H9 (cell line): ENCODE data around the gene ADAMTS2. TPM values are rescaled to one million over a fixed set of nuclear protein-coding genes. Genes with fewer than 3 reads are reported as not detected.

Source experiments
- DNase-seq: peaks from one replicate; pipeline ENCODE4 v3.0.0-alpha.2; 2017
- H2AFZ ChIP-seq: one replicate; pipeline ENCODE4 v1.6.1; 2013; ENCODE audit warnings: mild to moderate bottlenecking, low read length, control low read depth, moderate library complexity
- H2AK5ac ChIP-seq: 2 replicates; pipeline ENCODE4 v1.6.1; 2013; ENCODE audit warnings: low read length, control low read depth, mixed read lengths; ENCODE audit not compliant: insufficient read length
- H2BK120ac ChIP-seq: one replicate; pipeline ENCODE4 v1.6.1; 2013; ENCODE audit warnings: low read depth, mild to moderate bottlenecking, low read length, control low read depth, inconsistent platforms; ENCODE audit not compliant: poor library complexity, severe bottlenecking
- H2BK12ac ChIP-seq: 2 replicates; pipeline ENCODE4 v1.6.1; 2013; ENCODE audit warnings: low read length, control low read depth, mixed read lengths, low read depth; ENCODE audit not compliant: insufficient read length
- H2BK15ac ChIP-seq: 2 replicates; pipeline ENCODE4 v1.6.1; 2013; ENCODE audit warnings: low read depth, low read length, control low read depth
- H2BK20ac ChIP-seq: one replicate; pipeline ENCODE4 v1.6.1; 2013; ENCODE audit warnings: low read depth, mild to moderate bottlenecking, low read length, control low read depth, inconsistent platforms; ENCODE audit not compliant: poor library complexity, severe bottlenecking
- H2BK5ac ChIP-seq: 2 replicates; pipeline ENCODE4 v1.6.1; 2013; ENCODE audit warnings: low read length, control low read depth, mixed read lengths; ENCODE audit not compliant: insufficient read length
- H3K14ac ChIP-seq: 2 replicates; pipeline ENCODE4 v1.6.1; 2013; ENCODE audit warnings: low read length, control low read depth; ENCODE audit not compliant: insufficient read depth
- H3K18ac ChIP-seq: 2 replicates; pipeline ENCODE4 v1.6.1; 2013; ENCODE audit warnings: low read depth, mild to moderate bottlenecking, mixed read lengths, low read length, control low read depth; ENCODE audit not compliant: insufficient read length
- H3K23ac ChIP-seq: 2 replicates; pipeline ENCODE4 v1.6.1; 2013; ENCODE audit warnings: low read length, control low read depth, mixed read lengths, low read depth; ENCODE audit not compliant: insufficient read length
- H3K23me2 ChIP-seq: 2 replicates; pipeline ENCODE4 v1.6.1; 2013; ENCODE audit warnings: low read depth, mild to moderate bottlenecking, mixed read lengths, low read length, control low read depth; ENCODE audit not compliant: insufficient read length, poor library complexity, severe bottlenecking
- H3K27ac ChIP-seq: 2 replicates; pipeline ENCODE4 v1.5.1; 2013; ENCODE audit warnings: low read length, control low read depth, mixed read lengths, low read depth; ENCODE audit not compliant: insufficient read length
- H3K27me3 ChIP-seq: 2 replicates; pipeline ENCODE4 v1.6.1; 2013; ENCODE audit warnings: low read length, control low read depth, inconsistent platforms; ENCODE audit not compliant: insufficient read depth
- H3K4ac ChIP-seq: 2 replicates; pipeline ENCODE4 v1.6.1; 2013; ENCODE audit warnings: low read depth, mild to moderate bottlenecking, control low read depth, inconsistent platforms, low read length, moderate library complexity
- H3K4me1 ChIP-seq: 2 replicates; pipeline ENCODE4 v1.6.1; 2013; ENCODE audit warnings: low read length, control low read depth, inconsistent platforms; ENCODE audit not compliant: insufficient read depth
- H3K4me2 ChIP-seq: 2 replicates; pipeline ENCODE4 v1.6.1; 2013; ENCODE audit warnings: low read length, control low read depth, mixed read lengths; ENCODE audit not compliant: insufficient read length, insufficient read depth
- H3K56ac ChIP-seq: 2 replicates; pipeline ENCODE4 v1.6.1; 2013; ENCODE audit warnings: low read depth, mild to moderate bottlenecking, mixed read lengths, low read length, control low read depth; ENCODE audit not compliant: insufficient read length
- H3K79me1 ChIP-seq: 2 replicates; pipeline ENCODE4 v1.6.1; 2013; ENCODE audit warnings: low read depth, mild to moderate bottlenecking, moderate library complexity, low read length, control low read depth, inconsistent platforms; ENCODE audit not compliant: insufficient read depth, poor library complexity, severe bottlenecking
- H3K79me2 ChIP-seq: 2 replicates; pipeline ENCODE4 v1.6.1; 2013; ENCODE audit warnings: low read length, control low read depth, inconsistent platforms; ENCODE audit not compliant: insufficient read depth
- H3K9ac ChIP-seq: 2 replicates; pipeline ENCODE4 v1.6.1; 2013; ENCODE audit warnings: low read length, control low read depth, mixed read lengths; ENCODE audit not compliant: insufficient read length; ENCODE audit errors: extremely low read depth
- H3K9me3 ChIP-seq: one replicate; pipeline ENCODE4 v1.6.1; 2013; ENCODE audit warnings: low read depth, low read length, inconsistent platforms; ENCODE audit not compliant: control insufficient read depth
- H3T11ph ChIP-seq: one replicate; pipeline ENCODE4 v1.6.1; 2013; ENCODE audit warnings: mild to moderate bottlenecking, low read length, control low read depth, inconsistent platforms
- H4K20me1 ChIP-seq: one replicate; pipeline ENCODE4 v1.6.1; 2013; ENCODE audit not compliant: control insufficient read depth, insufficient read length, insufficient read depth
- H4K5ac ChIP-seq: 2 replicates; pipeline ENCODE4 v1.6.1; 2013; ENCODE audit warnings: low read depth, mild to moderate bottlenecking, mixed read lengths, low read length, control low read depth; ENCODE audit not compliant: insufficient read length
- H4K8ac ChIP-seq: replicated peaks from 2 replicates; pipeline ENCODE4 v1.6.1; 2013; ENCODE audit warnings: low read length, control low read depth, mixed read lengths, low read depth; ENCODE audit not compliant: insufficient read length
- H4K91ac ChIP-seq: 2 replicates; pipeline ENCODE4 v1.6.1; 2013; ENCODE audit warnings: low read depth, mild to moderate bottlenecking, moderate library complexity, mixed read lengths, low read length, control low read depth; ENCODE audit not compliant: insufficient read length
- H3K27ac Mint-ChIP-seq, 3 experiments: 2 replicates in 2 of 3; 3 replicates in 1 of 3; pipeline ENCODE4 v1.8.0; 2020 to 2021; ENCODE audit warnings: mixed read lengths in 3 of 3, mild to moderate bottlenecking in 1 of 3, moderate library complexity in 1 of 3
- H3K27me3 Mint-ChIP-seq: 2 replicates; pipeline ENCODE4 v1.8.0; 2021; ENCODE audit warnings: low read depth, mild to moderate bottlenecking, moderate library complexity, mixed read lengths
- H3K36me3 Mint-ChIP-seq, 3 experiments: 2 replicates in 2 of 3; 3 replicates in 1 of 3; pipeline ENCODE4 v1.8.0; 2020 to 2021; ENCODE audit warnings: low read depth in 3 of 3, mixed read lengths in 3 of 3; ENCODE audit not compliant: insufficient read depth in 1 of 3
- H3K4me1 Mint-ChIP-seq, 2 experiments: 2 replicates each; pipeline ENCODE4 v1.8.0; 2020; ENCODE audit warnings: mixed read lengths in 2 of 2
- H3K4me3 Mint-ChIP-seq, 2 experiments: 2 replicates in 1 of 2; 3 replicates in 1 of 2; pipeline ENCODE4 v1.8.0; 2020 to 2021; ENCODE audit warnings: mild to moderate bottlenecking in 2 of 2, mixed read lengths in 2 of 2, moderate library complexity in 1 of 2
- H3K9me3 Mint-ChIP-seq, 2 experiments: 2 replicates in 1 of 2; 3 replicates in 1 of 2; pipeline ENCODE4 v1.8.0; 2020; ENCODE audit warnings: mild to moderate bottlenecking in 2 of 2, mixed read lengths in 2 of 2, moderate library complexity in 1 of 2
- WGBS: extraction: QIAGEN DNeasy Blood & Tissue Kit; methylation state at CpG from one replicate; pipeline ENCODE4 v1.1.7; 2013; ENCODE audit warnings: missing lambda C conversion rate, low lambda C conversion rate, mixed read lengths; ENCODE audit not compliant: insufficient read length; ENCODE audit errors: extremely low coverage; 5-methylcytosine and 5-hydroxymethylcytosine counted together
- total RNA-seq: library from RNA; stranded (reverse); gene quantifications from 2 replicates; pipeline ENCODE4 v1.2.1, GENCODE V29; 2021
- TF ChIP-seq, protein P1 (sequence below): fragments of 200-600 bp; sonication (generic); conservative IDR thresholded peaks from 3 replicates; pipeline ENCODE4 v1.8.0; 2021; ENCODE audit warnings: antibody characterized with exemption, mild to moderate bottlenecking

The ADAMTS2 gene
- total RNA-seq, 1 experiment from 2014 or later, result 5.4 TPM

DNA sequence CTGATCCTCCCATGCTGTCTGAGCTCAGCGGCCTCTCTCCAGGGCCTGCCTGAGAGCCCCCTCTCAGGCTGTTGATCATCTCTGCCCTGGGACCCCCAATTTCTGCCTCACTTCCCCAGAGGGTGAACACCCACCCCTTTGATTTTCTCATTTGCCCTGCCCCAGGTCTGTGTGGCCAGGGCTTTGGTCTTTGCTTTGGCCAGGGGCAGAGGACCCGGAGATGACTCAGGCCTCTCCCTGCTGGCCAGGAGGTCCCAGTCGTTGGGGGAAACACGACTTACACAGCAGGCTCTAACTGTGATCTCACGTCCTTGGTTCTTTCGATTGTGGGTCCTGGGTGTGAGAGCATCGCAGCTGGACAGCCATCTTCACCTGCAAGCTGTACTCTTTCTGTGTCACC, 1.1 kb upstream of the ADAMTS2 start:
- TF ChIP-seq, protein P1, sequence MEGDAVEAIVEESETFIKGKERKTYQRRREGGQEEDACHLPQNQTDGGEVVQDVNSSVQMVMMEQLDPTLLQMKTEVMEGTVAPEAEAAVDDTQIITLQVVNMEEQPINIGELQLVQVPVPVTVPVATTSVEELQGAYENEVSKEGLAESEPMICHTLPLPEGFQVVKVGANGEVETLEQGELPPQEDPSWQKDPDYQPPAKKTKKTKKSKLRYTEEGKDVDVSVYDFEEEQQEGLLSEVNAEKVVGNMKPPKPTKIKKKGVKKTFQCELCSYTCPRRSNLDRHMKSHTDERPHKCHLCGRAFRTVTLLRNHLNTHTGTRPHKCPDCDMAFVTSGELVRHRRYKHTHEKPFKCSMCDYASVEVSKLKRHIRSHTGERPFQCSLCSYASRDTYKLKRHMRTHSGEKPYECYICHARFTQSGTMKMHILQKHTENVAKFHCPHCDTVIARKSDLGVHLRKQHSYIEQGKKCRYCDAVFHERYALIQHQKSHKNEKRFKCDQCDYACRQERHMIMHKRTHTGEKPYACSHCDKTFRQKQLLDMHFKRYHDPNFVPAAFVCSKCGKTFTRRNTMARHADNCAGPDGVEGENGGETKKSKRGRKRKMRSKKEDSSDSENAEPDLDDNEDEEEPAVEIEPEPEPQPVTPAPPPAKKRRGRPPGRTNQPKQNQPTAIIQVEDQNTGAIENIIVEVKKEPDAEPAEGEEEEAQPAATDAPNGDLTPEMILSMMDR, result no peak
- H4K91ac ChIP-seq, result no peak overlapping the region

More for the DNA sequence above, 1.1 kb upstream of the ADAMTS2 start:
- no peak overlapping the region for H2BK5ac ChIP-seq
- no peak overlapping the region for H3K14ac ChIP-seq
- Mint-ChIP-seq H3K27ac (no peak overlapping the region), H3K4me1 (peaks cover 23 to 28% of the 10 kb centered on the region in 2 experiments), H3K36me3 (peaks cover 0 to 2% (median 0%) of the 10 kb centered on the region in 3 experiments; a peak in 2 of 7 replicates), H3K27me3 (peaks cover 80% of the 10 kb centered on the region), H3K9me3 (no peaks in the 10 kb centered on the region; a peak in 1 of 5 replicates), H3K4me3 (peak overlapping the region; percentile 56 to 79)
- H3K4me2 ChIP-seq, result no peak overlapping the region
- no peak overlapping the region for H2AFZ ChIP-seq
- H3K9me3 ChIP-seq, result no peaks in the 10 kb centered on the region
- no peak overlapping the region for H4K5ac ChIP-seq
- WGBS, result no CpG with 5 or more reads among the region's 7 CpGs
- no peak overlapping the region for H3K56ac ChIP-seq
- peaks cover 4% of the 10 kb centered on the region for H4K20me1 ChIP-seq
- peaks cover 23% of the 10 kb centered on the region for H3K23me2 ChIP-seq
- H2BK20ac ChIP-seq, result no peak overlapping the region
- DNase-seq, result no peak
- H3K79me1 ChIP-seq, result no peaks in the 10 kb centered on the region
- H3T11ph ChIP-seq, result no peak overlapping the region
- no peak overlapping the region for H3K27ac ChIP-seq
- no peak overlapping the region for H3K9ac ChIP-seq
- no peak overlapping the region for H2BK120ac ChIP-seq
- H3K23ac ChIP-seq, result no peak overlapping the region
- peaks cover 3% of the 10 kb centered on the region; the same call in 1 of the 2 replicates for H3K4me1 ChIP-seq
- no peak overlapping the region for H2AK5ac ChIP-seq
- H2BK15ac ChIP-seq, result no peak overlapping the region
- no peak overlapping the region for H3K18ac ChIP-seq
- H3K4ac ChIP-seq, result no peak overlapping the region
- peaks cover 23% of the 10 kb centered on the region; the same call in 1 of the 2 replicates for H3K27me3 ChIP-seq
- H2BK12ac ChIP-seq, result no peak overlapping the region
- no peak overlapping the region for H4K8ac ChIP-seq
- no peaks in the 10 kb centered on the region for H3K79me2 ChIP-seq
